HepG2 (cell line): ENCODE data around the gene BRD3.

Source experiments
- MYNN ChIP-seq: sonication (generic); formaldehyde crosslinking; IDR thresholded peaks from 2 replicates; pipeline ENCODE4 v1.4.0; 2020; ENCODE audit warnings: mild to moderate bottlenecking, low read depth, missing genetic modification reagents
- RFX1 ChIP-seq: fragments of 450-650 bp; IDR thresholded peaks from 2 replicates; pipeline ENCODE4 v1.6.1; 2017
- ZBTB43 ChIP-seq: sonication (generic); formaldehyde crosslinking; conservative IDR thresholded peaks from 2 replicates; pipeline ENCODE4 v1.4.0; 2020; ENCODE audit warnings: missing genetic modification reagents

GRCh38 chr9:134053401-134053871 is 14.4 kb downstream of the BRD3 start:
- no peak for TF ChIP-seq MYNN (CRISPR knock-in tag)
- no peak for TF ChIP-seq RFX1
- TF ChIP-seq ZBTB43 = no peak
